GDM1 (cell line): ENCODE results near the gene SLC41A1.

Experiments
- DNase-seq: peaks from one replicate; lab custom pipeline; 2025; lab: John Stamatoyannopoulos, UW

SLC41A1 gene

GRCh38 chr1:205822397-205822796 lies 9.4 kb upstream of the SLC41A1 start:
- DNase-seq: no peak

DNA sequence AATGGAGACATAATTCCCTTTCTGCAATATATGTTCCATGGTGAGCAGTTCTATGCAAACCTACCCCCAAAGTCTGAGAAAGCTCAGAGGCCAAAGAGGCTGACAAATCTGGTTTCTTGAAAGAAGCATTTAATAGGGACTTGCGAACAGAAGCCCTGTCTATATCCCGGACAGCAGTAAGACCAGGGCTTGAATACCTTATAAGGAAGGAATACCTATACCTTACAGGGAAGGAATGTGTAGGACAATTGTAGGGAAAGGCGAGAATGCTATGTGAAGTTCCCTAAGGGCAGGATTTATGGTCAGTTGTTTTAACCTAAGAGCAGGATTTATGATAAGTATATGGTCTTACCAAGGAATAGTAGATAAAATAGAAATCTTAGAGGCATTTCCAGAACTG lies 5.0 kb upstream of the SLC41A1 start:
- no peak for DNase-seq

DNA sequence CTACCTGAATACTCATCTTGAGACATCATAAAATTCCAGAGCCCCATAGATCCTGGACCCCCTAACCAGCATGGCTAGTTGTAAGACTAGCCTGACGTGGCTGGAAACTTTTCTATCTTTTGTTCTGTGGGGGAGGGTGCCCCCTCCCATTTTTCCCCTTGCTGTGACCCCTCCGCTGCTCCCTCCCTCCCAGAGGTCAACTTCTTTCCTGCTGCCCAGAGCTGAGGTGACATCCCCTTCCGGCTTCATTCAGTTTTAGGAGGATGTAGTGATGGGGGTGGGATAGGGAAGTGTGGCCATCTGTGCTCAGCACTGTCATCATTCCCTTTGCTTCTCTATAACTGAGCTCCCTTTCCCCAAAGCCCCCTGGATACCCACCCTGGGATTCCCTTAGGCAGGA lies 4.4 kb upstream of the SLC41A1 start:
- DNase-seq: no peak

- DNase-seq: no peak
These were observed 709 bp upstream of the SLC41A1 start for GRCh38 chr1:205813755-205814058.

GRCh38 chr1:205812271-205812877 lies 624 bp downstream of the SLC41A1 start:
- DNase-seq: no peak

DNA sequence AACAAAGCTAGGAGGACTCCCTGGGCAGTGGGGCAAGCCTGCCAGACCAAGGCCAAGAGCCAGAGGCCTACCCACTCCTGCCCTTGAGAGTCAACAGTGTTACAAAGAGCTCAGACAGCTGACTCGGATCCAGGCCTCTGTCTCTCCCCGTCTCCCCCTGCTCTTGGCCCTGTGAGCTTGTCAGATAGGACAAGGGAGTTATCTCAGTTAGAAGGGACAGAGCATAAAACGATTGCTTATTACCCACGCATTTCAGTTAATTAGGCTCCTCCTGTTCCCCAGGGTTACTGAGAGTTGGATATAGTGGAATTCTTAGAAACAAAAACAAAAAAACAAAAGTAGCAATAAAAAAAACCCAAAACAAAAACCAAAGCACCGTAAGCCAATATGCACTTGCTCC lies 1.3 kb downstream of the SLC41A1 start:
- no peak for DNase-seq

DNA sequence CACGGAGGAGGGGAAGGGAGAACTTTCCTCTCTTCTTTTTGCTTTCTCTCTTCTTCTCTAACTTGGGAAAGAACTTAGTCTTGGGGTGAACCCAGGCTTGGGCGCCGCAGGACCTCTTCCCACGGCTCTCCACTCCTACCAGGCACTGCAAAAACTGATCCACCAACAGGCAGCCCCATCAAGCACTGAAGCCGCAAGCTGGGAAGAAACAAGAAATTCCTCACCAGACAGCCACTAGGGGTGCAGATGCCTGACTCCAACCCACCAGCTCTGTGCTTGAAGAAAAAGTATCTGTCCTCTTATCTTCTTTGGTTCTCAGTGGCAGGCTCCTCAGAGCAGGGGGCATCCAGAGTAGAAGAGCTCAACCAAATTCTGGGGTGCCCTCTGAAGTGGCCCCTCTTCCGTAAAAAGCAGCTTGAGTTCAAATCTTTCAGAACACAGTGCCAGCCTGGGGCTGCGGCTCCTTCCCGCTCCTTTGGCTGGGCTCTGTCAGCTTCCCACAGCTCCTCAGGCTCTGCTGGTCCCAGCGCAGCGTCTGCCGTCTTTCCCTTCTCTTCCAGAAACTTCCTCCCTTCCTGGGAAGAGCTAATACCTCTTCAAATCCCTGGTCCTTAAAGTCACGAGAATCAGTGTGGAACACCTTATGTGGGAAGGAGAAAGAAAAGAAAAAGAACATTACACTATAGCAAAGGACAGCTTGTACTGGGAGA lies 2.4 kb downstream of the SLC41A1 start:
- no peak for DNase-seq

- no peak for DNase-seq
These were observed 3.1 kb downstream of the SLC41A1 start for GRCh38 chr1:205809942-205810345.

DNA sequence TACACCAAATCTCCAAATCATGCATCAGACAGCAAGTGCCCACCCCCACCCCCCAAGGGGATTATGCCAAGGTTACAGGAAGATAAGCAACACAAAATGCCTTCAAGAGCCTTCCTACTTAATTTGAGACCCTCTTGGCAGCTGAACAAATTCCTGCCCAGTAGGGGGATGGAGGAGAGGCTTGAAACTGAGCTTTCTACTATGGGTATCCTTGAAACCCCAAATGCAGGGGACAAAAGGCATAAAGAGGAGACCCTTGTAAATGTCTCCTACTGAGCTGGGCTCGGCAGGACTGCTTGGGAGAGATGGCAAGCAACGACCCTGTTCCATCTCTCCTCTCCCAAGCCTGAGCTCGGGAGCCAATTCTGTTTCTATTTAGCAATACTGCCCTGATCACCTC lies 3.5 kb downstream of the SLC41A1 start:
- DNase-seq: no peak

DNA sequence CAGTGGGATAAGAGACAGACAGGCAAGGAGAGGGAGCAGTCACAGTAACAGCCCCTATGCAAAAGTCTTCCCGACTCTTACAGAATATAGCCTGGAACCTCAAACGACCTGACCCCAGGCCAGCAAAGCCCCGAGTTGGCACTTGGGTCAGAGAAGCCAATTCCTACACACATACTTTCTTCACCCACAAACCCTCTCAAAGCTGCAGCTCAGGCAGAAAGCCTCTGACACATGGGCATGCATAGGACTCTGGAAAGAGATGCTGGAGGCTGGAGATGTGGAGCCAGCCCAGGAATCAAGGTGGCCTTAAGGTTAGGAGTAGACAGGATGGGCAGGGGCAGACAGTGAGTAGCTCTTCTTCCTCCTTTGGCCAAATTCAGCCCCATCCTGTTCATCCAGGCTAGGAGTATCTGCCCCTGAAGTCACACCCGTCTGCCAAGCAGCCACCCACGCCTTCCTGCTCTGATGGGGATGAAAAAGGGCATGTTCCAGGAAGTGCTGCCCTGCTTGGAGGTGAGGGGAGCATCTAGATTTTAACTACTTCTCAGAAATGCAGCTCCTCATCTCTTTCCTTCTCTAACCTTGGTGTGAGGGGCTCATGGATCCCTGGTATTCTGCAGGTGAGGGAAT lies 7.8 kb downstream of the SLC41A1 start:
- no peak for DNase-seq

DNA sequence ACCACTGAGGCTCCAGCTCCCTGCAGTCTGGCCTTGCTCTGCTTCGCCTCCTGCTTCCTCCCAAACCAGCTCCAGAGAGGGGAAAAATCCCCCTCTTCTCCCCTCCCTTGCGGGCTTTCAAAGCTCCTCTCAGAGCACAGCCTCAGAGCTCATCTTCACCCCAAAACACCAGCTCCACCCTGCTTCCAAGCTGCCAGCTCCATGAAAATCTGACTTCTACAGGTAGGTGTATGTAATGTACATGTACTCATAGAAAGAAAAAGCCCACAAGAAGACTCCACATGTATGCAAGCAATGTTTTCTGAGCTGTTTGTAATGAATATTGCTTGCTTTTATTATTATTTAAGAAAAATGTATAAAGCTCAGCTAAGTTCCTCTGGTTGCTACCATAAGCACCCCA lies 8.4 kb downstream of the SLC41A1 start:
- no peak for DNase-seq

DNA sequence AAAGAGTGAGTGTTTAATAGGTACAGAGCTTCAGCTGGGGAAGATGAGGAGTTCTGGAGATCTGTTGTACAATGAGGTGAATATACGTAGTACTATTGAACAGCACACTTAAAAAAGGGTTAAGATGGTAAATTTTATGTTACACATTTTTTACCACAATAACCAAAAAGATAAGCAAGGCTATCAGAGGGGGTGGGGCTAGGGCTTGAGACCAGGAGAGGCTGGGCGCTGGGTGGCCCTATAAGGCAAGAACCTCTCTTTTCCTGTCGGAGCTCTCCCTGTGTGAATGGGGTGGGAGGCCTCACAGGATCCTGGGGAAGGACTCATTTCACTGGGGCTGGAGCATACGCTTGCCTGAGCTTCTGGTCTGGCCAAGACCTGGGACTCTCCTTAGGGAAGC lies 9.0 kb downstream of the SLC41A1 start:
- DNase-seq: no peak

- no peak for DNase-seq
These were observed 10.9 kb downstream of the SLC41A1 start for GRCh38 chr1:205802060-205802459.

GRCh38 chr1:205800981-205801703 lies 11.9 kb downstream of the SLC41A1 start:
- no peak for DNase-seq

GRCh38 chr1:205800427-205800826 lies 12.6 kb downstream of the SLC41A1 start:
- no peak for DNase-seq

DNA sequence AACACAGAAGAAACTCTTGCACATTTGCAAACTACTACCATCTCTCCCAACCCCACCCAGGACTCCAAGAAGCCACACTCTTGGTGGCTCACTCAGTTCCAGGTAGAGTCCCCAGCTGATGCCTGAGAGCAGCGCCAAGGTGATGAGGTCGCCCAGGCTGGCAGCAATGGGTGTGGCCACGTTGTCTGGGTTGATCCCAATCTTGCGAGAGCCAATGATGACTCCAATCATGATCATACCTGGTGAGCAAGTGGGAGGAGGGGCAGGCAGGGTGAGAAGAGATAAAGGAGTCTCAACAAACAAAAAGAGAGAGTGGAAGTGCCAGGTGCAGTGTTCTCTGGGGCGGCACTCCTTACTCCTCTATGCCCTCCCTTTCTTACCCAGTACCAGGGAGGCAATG lies 14.4 kb downstream of the SLC41A1 start:
- no peak for DNase-seq

DNA sequence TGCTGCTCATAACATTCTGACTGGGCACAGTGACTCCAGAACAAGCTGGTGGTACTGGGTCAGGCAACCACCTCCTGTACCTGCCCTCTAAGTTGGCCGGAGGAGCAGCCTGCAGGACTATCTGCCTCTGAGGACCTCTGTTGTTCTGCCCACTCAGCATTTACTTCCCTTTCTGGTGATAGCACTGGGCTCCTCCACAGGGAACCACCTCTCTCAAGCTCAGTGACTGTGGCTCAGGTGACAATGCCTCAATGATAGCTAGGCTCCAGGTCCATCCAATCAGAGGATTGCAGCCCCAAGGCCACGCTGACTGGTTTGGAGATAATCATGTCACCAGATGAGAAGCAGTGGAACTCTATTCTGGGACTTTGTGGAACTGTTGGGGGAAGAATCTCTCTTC lies 15.8 kb downstream of the SLC41A1 start:
- DNase-seq: no peak

GRCh38 chr1:205794011-205794730 lies 18.8 kb downstream of the SLC41A1 start:
- no peak for DNase-seq

DNA sequence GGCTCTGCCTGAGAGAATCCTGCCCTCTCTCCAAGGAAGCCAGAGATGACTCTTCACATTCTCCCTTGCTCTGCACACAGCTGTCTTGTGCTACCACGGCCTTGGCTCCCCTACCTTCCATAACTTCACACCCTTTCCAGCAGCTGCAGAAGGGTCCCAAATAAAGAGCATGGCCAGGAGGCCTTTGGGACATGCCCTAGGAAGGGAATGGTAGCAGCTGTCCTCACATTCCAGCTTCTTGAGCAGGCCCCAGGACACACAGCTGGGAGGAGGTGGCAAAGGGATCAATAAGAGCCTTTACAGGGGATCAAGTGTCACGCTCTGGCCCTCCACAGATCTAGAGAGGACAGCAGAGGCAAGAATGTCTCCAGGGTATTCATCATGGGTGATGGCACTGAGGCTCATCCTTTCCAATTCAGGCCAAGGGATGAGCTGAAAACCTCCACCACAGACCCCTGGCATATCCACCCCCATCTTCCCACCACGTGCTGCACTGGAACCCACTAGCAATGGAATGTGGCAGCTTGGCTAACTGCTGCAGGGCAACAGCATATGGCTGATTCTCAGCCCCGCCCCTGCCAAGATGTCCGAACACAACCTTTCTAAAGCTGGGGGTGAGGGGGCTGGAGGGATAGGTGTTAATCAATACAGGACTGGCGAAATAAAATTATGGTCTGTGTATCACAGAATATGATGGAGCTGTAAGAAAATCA lies 19.9 kb downstream of the SLC41A1 start:
- DNase-seq: no peak

GRCh38 chr1:205792481-205792881 lies 20.5 kb downstream of the SLC41A1 start:
- DNase-seq: no peak

DNA sequence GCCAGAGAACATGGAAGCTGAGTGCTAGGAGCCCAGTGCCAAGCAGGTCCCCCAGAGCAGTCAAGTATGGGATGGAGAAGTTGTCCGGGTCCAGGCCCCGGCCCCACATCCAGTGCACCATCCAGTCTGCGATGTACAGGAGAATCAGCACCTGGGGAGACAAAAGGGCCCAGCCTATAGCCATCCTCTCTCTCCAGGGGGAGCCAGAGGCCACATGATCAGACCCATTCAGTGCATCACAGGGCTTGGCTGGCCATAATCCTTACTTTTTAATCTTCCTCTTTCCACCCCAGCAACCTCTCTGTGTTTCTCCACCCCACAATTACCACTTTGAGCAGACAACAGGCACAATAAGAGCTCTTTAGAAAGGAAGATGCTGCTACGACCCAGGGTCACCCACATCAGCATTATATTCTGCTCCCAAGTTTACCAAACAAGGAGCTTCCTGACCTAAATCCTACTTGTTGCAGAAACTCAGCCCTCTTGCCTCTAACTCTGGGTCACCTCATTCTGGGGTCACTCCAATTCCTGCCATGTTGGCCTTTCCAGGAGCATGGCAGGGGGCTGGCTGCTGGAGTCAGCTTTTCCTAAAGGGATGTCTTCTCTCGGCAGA lies 21.3 kb downstream of the SLC41A1 start:
- DNase-seq: peak; percentile 33
